DOHH2 (cell line): ENCODE results near the gene NOL8.

Experiments used
- H3F3A ChIP-seq: fragments of 200-600 bp; sonication (generic), shearing (Covaris generic); 2 replicates; pipeline ENCODE4 v1.6.0; 2016; ENCODE audit warnings: antibody characterized with exemption, mild to moderate bottlenecking; ENCODE audit not compliant: control insufficient read depth, insufficient read depth
- H3K27ac ChIP-seq: fragments of 200-600 bp; sonication (generic); 2 replicates; pipeline ENCODE4 v1.5.1; 2014; ENCODE audit warnings: low read depth, mild to moderate bottlenecking, low read length, moderate library complexity
- H3K27me3 ChIP-seq: fragments of 200-600 bp; sonication (generic); 2 replicates; pipeline ENCODE4 v1.6.1; 2014; ENCODE audit warnings: mild to moderate bottlenecking, low read length, mixed read lengths; ENCODE audit not compliant: control insufficient read depth
- H3K36me3 ChIP-seq: fragments of 200-600 bp; sonication (generic); 2 replicates; pipeline ENCODE4 v1.6.1; 2014; ENCODE audit warnings: mild to moderate bottlenecking, low read length, moderate library complexity, mixed read lengths; ENCODE audit not compliant: control insufficient read depth
- H3K4me1 ChIP-seq: fragments of 200-600 bp; sonication (generic); 2 replicates; pipeline ENCODE4 v1.6.1; 2014; ENCODE audit warnings: mild to moderate bottlenecking, low read length, mixed read lengths; ENCODE audit not compliant: control insufficient read depth
- H3K4me2 ChIP-seq: fragments of 200-600 bp; sonication (generic); 2 replicates; pipeline ENCODE4 v1.6.0; 2014; ENCODE audit warnings: mild to moderate bottlenecking, low read length, moderate library complexity
- H3K4me3 ChIP-seq: fragments of 200-600 bp; sonication (generic); 2 replicates; pipeline ENCODE4 v1.5.1; 2014; ENCODE audit warnings: mild to moderate bottlenecking, low read length, mixed read lengths
- H3K79me2 ChIP-seq: fragments of 200-600 bp; sonication (generic); 2 replicates; pipeline ENCODE4 v1.6.1; 2014; ENCODE audit warnings: mild to moderate bottlenecking, low read length, mixed read lengths; ENCODE audit not compliant: control insufficient read depth
- H3K9me2 ChIP-seq: fragments of 200-600 bp; sonication (generic); replicated peaks from 2 replicates; pipeline ENCODE4 v1.6.1; 2014; ENCODE audit warnings: mild to moderate bottlenecking, low read length, mixed read lengths; ENCODE audit not compliant: control insufficient read depth
- H3K9me3 ChIP-seq: fragments of 200-600 bp; sonication (generic); 2 replicates; pipeline ENCODE4 v1.6.1; 2014; ENCODE audit warnings: antibody characterized with exemption, low read length, mixed read lengths; ENCODE audit not compliant: control insufficient read depth, insufficient read depth
- H4K20me1 ChIP-seq: fragments of 200-600 bp; sonication (generic); 2 replicates; pipeline ENCODE4 v1.6.0; 2014; ENCODE audit warnings: low read depth, mild to moderate bottlenecking, antibody characterized with exemption, low read length, moderate library complexity; ENCODE audit not compliant: control insufficient read depth, insufficient read depth
- CTCF ChIP-seq: fragments of 200-600 bp; sonication (generic); IDR thresholded peaks from one replicate; pipeline ENCODE4 v1.5.1; 2014; ENCODE audit warnings: antibody characterized with exemption, mild to moderate bottlenecking, low read depth, low read length; ENCODE audit not compliant: poor library complexity, severe bottlenecking
- EZH2phosphoT487 ChIP-seq: fragments of 200-600 bp; sonication (generic); IDR thresholded peaks from 2 replicates; pipeline ENCODE4 v1.6.1; 2017; ENCODE audit warnings: borderline replicate concordance, mild to moderate bottlenecking, antibody characterized with exemption, low read length, moderate library complexity, mixed read lengths

NOL8 gene

GRCh38 chr9:92325991-92326500 lies 896 bp upstream of the NOL8 start:
- Histone ChIP-seq H3K9me2 (no peaks in the 10 kb centered on the region), H3K4me1 (peaks cover 27% of the 10 kb centered on the region), H3K9me3 (no peaks in the 10 kb centered on the region), H4K20me1 (no peaks in the 10 kb centered on the region), H3F3A (no peaks in the 10 kb centered on the region), H3K4me3 (peak overlapping the region; percentile 95), H3K4me2 (peak overlapping the region; percentile 63), H3K79me2 (peaks cover 81% of the 10 kb centered on the region), H3K36me3 (peaks cover 35% of the 10 kb centered on the region), H3K27me3 (no peaks in the 10 kb centered on the region), H3K27ac (peak overlapping the region; percentile 77)
- TF ChIP-seq CTCF = no peak
- no peak for TF ChIP-seq EZH2phosphoT487

GRCh38 chr9:92324889-92325268 lies 271 bp downstream of the NOL8 start:
- Histone ChIP-seq H3K9me3 (no peaks in the 10 kb centered on the region), H3K4me2 (peak overlapping the region; percentile 63), H3K36me3 (peaks cover 45% of the 10 kb centered on the region), H3K27ac (peak overlapping the region; percentile 77), H3K9me2 (no peaks in the 10 kb centered on the region), H3K79me2 (peaks cover 76% of the 10 kb centered on the region), H3K4me3 (peak overlapping the region; percentile 95), H3F3A (no peaks in the 10 kb centered on the region), H3K27me3 (no peaks in the 10 kb centered on the region), H4K20me1 (no peaks in the 10 kb centered on the region), H3K4me1 (peaks cover 27% of the 10 kb centered on the region)
- TF ChIP-seq EZH2phosphoT487 (no peak), CTCF (no peak)

- Histone ChIP-seq H3K36me3 (peaks cover 49% of the 10 kb centered on the region), H3K4me1 (peaks cover 27% of the 10 kb centered on the region), H3F3A (no peaks in the 10 kb centered on the region), H3K4me2 (peak overlapping the region; percentile 63), H4K20me1 (no peaks in the 10 kb centered on the region), H3K79me2 (peaks cover 71% of the 10 kb centered on the region), H3K27me3 (no peaks in the 10 kb centered on the region), H3K4me3 (peak overlapping the region; percentile 95), H3K27ac (peak overlapping the region; percentile 77; the same call in 1 of the 2 replicates), H3K9me2 (no peaks in the 10 kb centered on the region), H3K9me3 (no peaks in the 10 kb centered on the region)
- TF ChIP-seq EZH2phosphoT487 (no peak), CTCF (no peak)
Observed at GRCh38 chr9:92324431-92324830, 719 bp downstream of the NOL8 start.
